Endothelial cell (in vitro differentiated cells): ENCODE data around the gene NVL. TPM values are rescaled to one million over a fixed set of nuclear protein-coding genes. Genes with fewer than 3 reads are reported as not detected.
"Not testable (repeated sequence)": the region's sequence is repeated elsewhere in the genome, so short reads cannot be mapped to it uniquely, and the experiment has no call there.

Source experiments
- DNase-seq: peaks from one replicate; pipeline ENCODE4 v3.0.0; 2021; ENCODE audit warnings: low spot score
- H3K27ac Mint-ChIP-seq: one replicate; pipeline ENCODE4 v1.8.0; 2021; ENCODE audit warnings: mixed read lengths, inconsistent platforms; ENCODE audit not compliant: unreplicated experiment
- H3K27me3 Mint-ChIP-seq: one replicate; pipeline ENCODE4 v1.8.0; 2021; ENCODE audit warnings: mild to moderate bottlenecking, moderate library complexity, mixed read lengths, inconsistent platforms; ENCODE audit not compliant: unreplicated experiment
- H3K36me3 Mint-ChIP-seq: one replicate; pipeline ENCODE4 v1.8.0; 2021; ENCODE audit warnings: mild to moderate bottlenecking, low read depth, mixed read lengths, inconsistent platforms; ENCODE audit not compliant: unreplicated experiment
- H3K4me1 Mint-ChIP-seq: one replicate; pipeline ENCODE4 v1.8.0; 2021; ENCODE audit warnings: mild to moderate bottlenecking, mixed read lengths, inconsistent platforms; ENCODE audit not compliant: unreplicated experiment
- H3K4me3 Mint-ChIP-seq: one replicate; pipeline ENCODE4 v1.8.0; 2021; ENCODE audit warnings: mild to moderate bottlenecking, mixed read lengths, inconsistent platforms; ENCODE audit not compliant: unreplicated experiment
- H3K9me3 Mint-ChIP-seq: one replicate; pipeline ENCODE4 v1.8.0; 2021; ENCODE audit warnings: mixed read lengths, inconsistent platforms; ENCODE audit not compliant: unreplicated experiment
- CTCF ChIP-seq: fragments of 200-600 bp; sonication (generic); IDR thresholded peaks from one replicate; pipeline ENCODE4 v1.5.0; 2021; ENCODE audit warnings: antibody characterized with exemption; ENCODE audit not compliant: unreplicated experiment
- total RNA-seq: library from RNA; stranded (reverse); fragmentation: NEBNext Ultra II Directional; extraction: Animal tissue kit (Norgen Biotek cat#: 25700); gene quantifications from one replicate; pipeline ENCODE4 v1.2.1, GENCODE V29; 2021; ENCODE audit not compliant: unreplicated experiment

NVL gene
- total RNA-seq, 1 donor from 2014 or later = 44.5 TPM

GRCh38 chr1:224216382-224216781, 113.6 kb downstream of the NVL start:
- H3K27me3 Mint-ChIP-seq = no peaks in the 10 kb centered on the region

GRCh38 chr1:224213438-224214119, 116.4 kb downstream of the NVL start:
- Mint-ChIP-seq H3K27me3 (no peaks in the 10 kb centered on the region), H3K36me3 (no peaks in the 10 kb centered on the region), H3K4me3 (no peak overlapping the region), H3K9me3 (no peaks in the 10 kb centered on the region), H3K4me1 (peaks cover 16% of the 10 kb centered on the region), H3K27ac (no peak overlapping the region)
- TF ChIP-seq CTCF = no peak
- no peak for DNase-seq

More at GRCh38 chr1:224216382-224216781, 113.6 kb downstream of the NVL start:
- no peak overlapping the region for H3K27ac Mint-ChIP-seq
- no peaks in the 10 kb centered on the region for H3K9me3 Mint-ChIP-seq
- peaks cover 22% of the 10 kb centered on the region for H3K4me1 Mint-ChIP-seq
- no peak overlapping the region for H3K4me3 Mint-ChIP-seq
- no peak for TF ChIP-seq CTCF
- DNase-seq = no peak
- no peaks in the 10 kb centered on the region for H3K36me3 Mint-ChIP-seq

GRCh38 chr1:224212618-224213061, 117.3 kb downstream of the NVL start:
- no peak for TF ChIP-seq CTCF
- Mint-ChIP-seq H3K4me3 (no peak overlapping the region), H3K27ac (no peak overlapping the region), H3K27me3 (no peaks in the 10 kb centered on the region), H3K4me1 (peaks cover 9% of the 10 kb centered on the region), H3K36me3 (no peaks in the 10 kb centered on the region), H3K9me3 (no peaks in the 10 kb centered on the region)
- DNase-seq = no peak

- Mint-ChIP-seq H3K27ac (no peak overlapping the region), H3K4me1 (peaks cover 9% of the 10 kb centered on the region), H3K27me3 (no peaks in the 10 kb centered on the region), H3K9me3 (no peaks in the 10 kb centered on the region), H3K36me3 (no peaks in the 10 kb centered on the region), H3K4me3 (no peak overlapping the region)
- TF ChIP-seq CTCF = no peak
- DNase-seq = no peak
Observed at GRCh38 chr1:224211206-224211962, 118.6 kb downstream of the NVL start.

GRCh38 chr1:224205931-224206538, 123.9 kb downstream of the NVL start:
- H3K4me3 Mint-ChIP-seq, H3K36me3 Mint-ChIP-seq, DNase-seq, H3K9me3 Mint-ChIP-seq, H3K27me3 Mint-ChIP-seq, H3K27ac Mint-ChIP-seq, H3K4me1 Mint-ChIP-seq: not testable (repeated sequence)
